ENCODE measurements around the gene TNXB. TPM values are rescaled to one million over a fixed set of nuclear protein-coding genes. Genes with fewer than 3 reads are reported as not detected.
A peak's percentile ranks its signal among the peaks of the same experiment; 100 is the strongest.
"Not testable (repeated sequence)": the region's sequence is repeated elsewhere in the genome, so short reads cannot be mapped to it uniquely, and the experiment has no call there.

Gene TNXB
- total and polyA plus RNA-seq, 12 donors = 36.2 to 123 (median 61.4) TPM

DNA sequence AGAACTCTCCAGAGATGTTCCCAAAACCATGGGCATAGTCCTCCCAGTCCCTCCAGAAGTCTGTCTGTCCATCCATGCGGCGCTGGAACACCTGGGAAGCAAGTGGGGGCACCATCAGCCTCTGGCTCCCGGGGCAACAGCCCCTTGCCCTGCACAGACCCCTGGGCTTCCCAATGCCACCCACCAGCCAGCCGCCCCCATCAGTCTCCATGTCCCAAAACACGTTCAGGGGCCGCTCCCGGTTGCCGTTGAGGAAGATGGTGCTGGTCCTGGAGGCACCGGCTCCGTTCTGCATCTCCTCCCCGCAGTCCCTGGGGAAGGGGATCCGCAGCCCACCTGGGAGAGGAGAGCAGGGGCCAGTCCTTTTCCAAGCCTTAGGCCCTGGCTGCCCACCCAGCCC is 99.6 kb downstream of the TNXB start:
- not testable (repeated sequence) for ATAC-seq

GRCh38 chr6:32008616-32009015 is 100.5 kb downstream of the TNXB start:
- ATAC-seq; intact Hi-C loops (cut with DNase I); H3K4me1 ChIP-seq; H3K27ac ChIP-seq; H3K9me3 ChIP-seq; H3K27me3 ChIP-seq; H3K36me3 ChIP-seq; H3K4me3 ChIP-seq: not testable (repeated sequence)
- DNase-seq = peak in 1 of 2 donors; percentile 1
- WGBS, 2 donors = 63 to 64% methylated on average over 7 to 8 of the region's 12 CpGs

More for the DNA sequence above, 99.6 kb downstream of the TNXB start:
- intact Hi-C loops (cut with DNase I); H3K4me1 ChIP-seq; H3K9me3 ChIP-seq; H3K36me3 ChIP-seq; H3K27me3 ChIP-seq; H3K27ac ChIP-seq; DNase-seq; H3K4me3 ChIP-seq: not testable (repeated sequence)
- WGBS, 2 donors = 86 to 96% methylated on average over 2 to 10 of the region's 12 CpGs

- ATAC-seq = not testable (repeated sequence)
- no CpG with 5 or more reads among the region's 24 CpGs for WGBS, 2 donors
Observed at GRCh38 chr6:32008037-32008436, 101.1 kb downstream of the TNXB start.

DNA sequence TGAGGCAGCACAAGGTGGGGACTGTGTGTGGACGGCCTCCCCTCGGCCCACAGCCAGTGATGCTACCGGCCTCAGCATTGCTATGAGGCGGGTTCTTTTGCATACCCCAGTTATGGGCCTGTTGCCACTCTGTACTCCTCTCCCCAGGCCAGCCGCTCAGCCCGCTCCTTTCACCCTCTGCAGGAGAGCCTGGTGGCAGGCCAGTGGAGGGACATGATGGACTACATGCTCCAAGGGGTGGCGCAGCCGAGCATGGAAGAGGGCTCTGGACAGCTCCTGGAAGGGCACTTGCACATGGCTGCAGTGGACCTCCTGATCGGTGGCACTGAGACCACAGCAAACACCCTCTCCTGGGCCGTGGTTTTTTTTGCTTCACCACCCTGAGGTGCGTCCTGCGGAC is 102.1 kb downstream of the TNXB start:
- DNase-seq; intact Hi-C loops (cut with DNase I); H3K27me3 ChIP-seq; H3K27ac ChIP-seq; H3K4me1 ChIP-seq; H3K4me3 ChIP-seq; H3K36me3 ChIP-seq; ATAC-seq; H3K9me3 ChIP-seq: not testable (repeated sequence)
- WGBS, 2 donors = 67 to 87% methylated on average over 9 to 11 of the region's 12 CpGs

More at GRCh38 chr6:32008037-32008436, 101.1 kb downstream of the TNXB start:
- intact Hi-C loops (cut with DNase I); H3K27me3 ChIP-seq; H3K9me3 ChIP-seq; H3K4me3 ChIP-seq; H3K36me3 ChIP-seq; H3K4me1 ChIP-seq; DNase-seq; H3K27ac ChIP-seq: not testable (repeated sequence)

DNA sequence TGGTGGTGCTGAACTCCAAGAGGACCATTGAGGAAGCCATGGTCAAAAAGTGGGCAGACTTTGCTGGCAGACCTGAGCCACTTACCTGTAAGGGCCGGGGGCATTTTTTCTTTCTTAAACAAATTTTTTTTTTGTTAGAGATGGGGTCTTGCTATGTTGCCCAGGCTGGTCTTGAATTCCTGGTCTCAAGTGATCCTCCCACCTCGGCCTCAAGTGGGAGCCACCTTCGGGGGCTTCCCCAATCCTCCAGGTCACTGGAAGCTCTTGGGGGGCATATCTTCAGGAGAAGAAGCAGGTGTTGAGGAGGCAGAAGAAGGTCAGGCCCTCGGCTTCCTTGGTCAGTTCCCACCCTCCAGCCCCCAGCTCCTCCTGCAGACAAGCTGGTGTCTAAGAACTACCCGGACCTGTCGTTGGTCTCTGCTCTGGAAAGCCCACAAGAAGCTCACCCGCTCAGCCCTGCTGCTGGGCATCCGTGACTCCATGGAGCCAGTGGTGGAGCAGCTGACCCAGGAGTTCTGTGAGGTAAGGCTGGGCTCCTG is 103.1 kb downstream of the TNXB start:
- DNase-seq = peak in 1 of 2 donors; percentile 1

GRCh38 chr6:32005538-32005880 is 103.6 kb downstream of the TNXB start:
- H3K9me3 ChIP-seq; H3K4me1 ChIP-seq; H3K27me3 ChIP-seq; intact Hi-C loops (cut with DNase I); H3K27ac ChIP-seq; ATAC-seq; H3K36me3 ChIP-seq; H3K4me3 ChIP-seq: not testable (repeated sequence)
- DNase-seq = peak in 1 of 2 donors; percentile 13
- WGBS, 2 donors = 69 to 73% methylated on average over 8 of the region's 9 CpGs

More for the DNA sequence above, 103.1 kb downstream of the TNXB start:
- H3K27ac ChIP-seq; H3K27me3 ChIP-seq; H3K9me3 ChIP-seq; H3K4me1 ChIP-seq; intact Hi-C loops (cut with DNase I); H3K36me3 ChIP-seq; H3K4me3 ChIP-seq; ATAC-seq: not testable (repeated sequence)
- 72 to 74% methylated on average over 8 of the region's 8 CpGs for WGBS, 2 donors

DNA sequence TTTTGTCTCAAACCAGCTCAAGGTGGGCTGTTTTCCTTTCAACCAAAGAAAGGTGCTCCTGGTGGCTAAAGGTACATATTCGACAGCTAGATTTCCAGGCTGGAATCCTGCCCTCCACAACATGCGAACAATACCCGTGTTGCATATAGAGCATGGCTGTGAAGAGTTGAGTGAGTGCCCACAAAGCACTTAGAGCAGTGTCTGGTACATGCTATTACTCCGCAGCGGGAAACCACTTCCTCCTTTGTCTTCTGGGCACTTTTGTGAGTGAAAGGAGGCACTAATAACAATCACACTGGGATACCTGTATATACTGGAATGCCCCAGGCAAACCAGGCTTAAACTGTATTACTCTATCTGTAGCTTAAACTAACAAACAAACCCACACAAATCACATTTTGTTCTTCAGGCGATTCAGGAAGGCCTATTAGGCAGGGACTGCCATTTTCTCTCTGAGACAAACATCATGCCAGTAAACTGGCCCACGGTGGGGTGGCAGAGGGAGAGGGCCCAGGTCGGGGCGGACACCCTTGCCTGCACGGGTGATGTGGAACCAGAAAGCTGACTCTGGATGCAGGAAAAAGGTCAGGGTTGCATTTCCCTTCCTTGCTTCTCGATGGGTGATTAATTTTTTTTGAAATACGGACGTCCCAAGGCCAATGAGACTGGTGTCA is 104.1 kb downstream of the TNXB start:
- H3K4me3 ChIP-seq; DNase-seq; H3K9me3 ChIP-seq; H3K27ac ChIP-seq; H3K36me3 ChIP-seq; H3K27me3 ChIP-seq; H3K4me1 ChIP-seq; intact Hi-C loops (cut with DNase I); ATAC-seq: not testable (repeated sequence)
- WGBS, 2 donors = 71 to 73% methylated on average over 8 to 9 of the region's 13 CpGs

- H3K27ac ChIP-seq; ATAC-seq; H3K4me1 ChIP-seq; H3K4me3 ChIP-seq; H3K9me3 ChIP-seq; intact Hi-C loops (cut with DNase I); H3K36me3 ChIP-seq; H3K27me3 ChIP-seq: not testable (repeated sequence)
- DNase-seq = peak in 1 of 2 donors; percentile 2
- 75 to 97% methylated on average over 3 to 4 of the region's 4 CpGs for WGBS, 2 donors
Observed at GRCh38 chr6:32004393-32004792, 104.7 kb downstream of the TNXB start.

- H3K27ac ChIP-seq; DNase-seq; H3K36me3 ChIP-seq; intact Hi-C loops (cut with DNase I); H3K9me3 ChIP-seq; H3K4me3 ChIP-seq; H3K27me3 ChIP-seq; H3K4me1 ChIP-seq: not testable (repeated sequence)
- ATAC-seq = peak in 2 of 8 donors; percentile 5 to 19
- no CpG with 5 or more reads among the region's 7 CpGs for WGBS, 2 donors
Observed at GRCh38 chr6:32003301-32003700, 105.8 kb downstream of the TNXB start.

DNA sequence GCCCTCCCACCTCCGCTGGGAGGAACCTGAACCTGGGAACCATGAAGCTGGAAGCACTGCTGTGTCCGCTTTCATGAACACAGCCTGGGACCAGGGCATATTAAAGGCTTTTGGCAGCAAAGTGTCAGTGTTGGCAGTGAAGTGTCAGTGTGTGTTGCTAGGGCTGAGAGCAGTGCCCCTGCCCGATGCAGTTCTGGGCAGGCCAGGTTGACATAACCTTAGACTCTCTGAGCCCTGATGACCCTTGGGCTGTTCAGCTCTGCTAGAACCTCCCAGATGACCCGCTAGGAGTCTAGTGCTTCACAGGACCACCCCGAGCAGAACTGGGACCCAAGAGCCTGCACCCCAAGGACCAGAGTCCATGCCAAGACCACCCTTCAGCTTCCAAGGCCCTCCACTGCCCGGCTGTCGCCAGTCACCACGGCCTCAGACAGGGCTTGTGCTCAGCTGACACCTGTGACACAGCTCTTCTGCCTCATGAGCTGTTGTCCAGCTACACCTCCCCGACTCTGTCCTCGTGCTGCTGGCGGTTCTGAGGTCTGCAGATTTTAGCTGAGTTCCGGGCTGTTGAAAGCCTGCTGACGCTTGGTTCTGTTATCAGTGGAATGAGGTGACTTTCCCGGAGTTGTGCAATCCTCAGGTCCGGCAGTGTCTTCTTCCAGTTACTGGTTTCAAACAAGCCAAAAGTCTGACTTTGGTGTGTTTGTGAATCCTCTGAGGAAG is 106.4 kb downstream of the TNXB start:
- intact Hi-C loops (cut with DNase I); DNase-seq; H3K4me1 ChIP-seq; H3K27me3 ChIP-seq; H3K4me3 ChIP-seq; H3K27ac ChIP-seq; H3K9me3 ChIP-seq; H3K36me3 ChIP-seq: not testable (repeated sequence)
- ATAC-seq = peak in 6 of 8 donors; percentile 9 to 59 (median 34)
- no CpG with 5 or more reads among the region's 15 CpGs for WGBS, 2 donors

DNA sequence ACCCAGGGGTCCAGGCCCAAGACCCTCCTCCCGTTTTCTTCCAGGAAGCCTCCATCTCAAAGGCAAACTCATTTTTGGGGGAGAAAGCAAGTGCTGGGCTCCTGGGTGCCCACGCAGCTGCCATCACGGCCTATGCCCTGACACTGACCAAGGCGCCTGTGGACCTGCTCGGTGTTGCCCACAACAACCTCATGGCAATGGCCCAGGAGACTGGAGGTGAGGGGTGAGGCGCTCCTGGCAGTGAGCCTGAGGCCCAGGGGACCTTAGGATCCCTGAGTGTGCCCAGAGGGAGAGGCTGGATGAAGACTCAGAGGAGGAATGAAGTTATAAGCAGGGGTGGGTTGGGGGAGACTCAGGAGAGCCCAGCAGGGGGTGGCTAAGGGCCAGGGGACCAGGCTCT is 112.8 kb downstream of the TNXB start:
- intact Hi-C loops (cut with DNase I); H3K4me1 ChIP-seq; H3K27me3 ChIP-seq; H3K9me3 ChIP-seq; H3K27ac ChIP-seq; ATAC-seq; DNase-seq; H3K4me3 ChIP-seq; H3K36me3 ChIP-seq: not testable (repeated sequence)
- 94 to 95% methylated on average over 5 to 6 of the region's 6 CpGs for WGBS, 2 donors
